Prostate gland (tissue), 2 donors: ENCODE results near the gene OR2T11.

ENCODE experiments used
- CTCF ChIP-seq, 4 experiments: fragments of 200-600 bp in 2 of 4; fragments of 450-650 bp in 2 of 4; sonication (generic) in 2 of 4; IDR thresholded peaks; 1 replicate in 3 of 4; 2 replicates in 1 of 4; pipeline ENCODE4 v1.5.1; 2016 to 2019; ENCODE audit warnings: antibody characterized with exemption in 4 of 4, mild to moderate bottlenecking in 2 of 4, moderate library complexity in 2 of 4
- POLR2AphosphoS5 ChIP-seq: sonication (generic); formaldehyde crosslinking; IDR thresholded peaks from one replicate; pipeline ENCODE4 v1.6.1; 2017; ENCODE audit warnings: antibody characterized with exemption

GRCh38 chr1:248618119-248618518 is 16.8 kb downstream of the OR2T11 start:
- no peak for TF ChIP-seq CTCF (IDR thresholded peaks at IDR 0.05)
- no peak for TF ChIP-seq POLR2AphosphoS5
